ENCODE results near the gene SHROOM2. TPM values are rescaled to one million over a fixed set of nuclear protein-coding genes. Genes with fewer than 3 reads are reported as not detected.

SHROOM2 gene
- total and polyA plus RNA-seq, 9 of the 15 experiments (the other 6 are each of a cell fraction or from before 2014, with no cell fraction given), result not detected

DNA sequence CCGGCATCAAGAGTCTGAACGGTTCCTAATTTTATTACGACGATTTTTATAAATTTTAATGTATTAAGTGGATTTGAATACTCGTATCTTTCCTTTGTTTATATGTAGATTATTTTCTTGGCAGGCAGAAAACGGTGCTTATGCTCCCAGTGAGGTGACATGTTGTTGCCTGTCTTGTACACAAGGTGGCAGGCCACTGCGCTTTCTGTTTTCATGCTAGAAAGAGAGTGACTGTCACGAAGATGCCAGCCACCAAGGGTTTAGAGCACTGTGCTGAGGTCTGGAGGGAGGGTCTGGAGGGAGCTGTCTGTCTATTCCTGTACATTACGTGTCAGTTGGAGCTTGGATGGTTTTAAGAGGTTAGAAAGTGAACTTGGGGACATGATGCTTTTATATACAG, 87.7 kb downstream of the SHROOM2 start (continued):
- 0 out of 2 replicates have a peak, but pooled peaks have one; percentile 13 for TF ChIP-seq REST (IDR thresholded peaks at IDR 0.05; ENCODE audit: borderline replicate concordance)
- no peak for TF ChIP-seq REST (CRISPR knock-in tag; IDR thresholded peaks at IDR 0.05; ENCODE audit: low read depth)
- TF ChIP-seq ZNF124 (CRISPR knock-in tag; IDR thresholded peaks at IDR 0.05), result no peak
